SJSA1 (cell line): Measurements from ENCODE around the gene FRMPD2. TPM values are rescaled to one million over a fixed set of nuclear protein-coding genes. Genes with fewer than 3 reads are reported as not detected.

Experiments used
- DNase-seq, 2 experiments: peaks; one replicate each; pipeline ENCODE4 v3.0.0-alpha.2; 2015 to 2020; ENCODE audit warnings: low spot score in 2 of 2, low read depth in 1 of 2
- H3K27ac ChIP-seq: fragments of 250-450 bp; sonication (Bioruptor Pico); 2 replicates; pipeline ENCODE4 v1.5.1; 2020; ENCODE audit warnings: mild to moderate bottlenecking, moderate library complexity
- H3K27me3 ChIP-seq: fragments of 250-450 bp; sonication (Bioruptor Pico); replicated peaks from 2 replicates; pipeline ENCODE4 v1.5.1; 2020; ENCODE audit warnings: mild to moderate bottlenecking, moderate library complexity
- H3K36me3 ChIP-seq: fragments of 250-450 bp; sonication (Bioruptor Pico); 2 replicates; pipeline ENCODE4 v1.5.1; 2020; ENCODE audit warnings: mild to moderate bottlenecking
- H3K4me1 ChIP-seq: fragments of 250-450 bp; sonication (Bioruptor Pico); replicated peaks from 2 replicates; pipeline ENCODE4 v1.6.1; 2021; ENCODE audit warnings: mild to moderate bottlenecking
- H3K4me3 ChIP-seq: fragments of 250-450 bp; sonication (Bioruptor Pico); 2 replicates; pipeline ENCODE4 v1.5.1; 2020; ENCODE audit warnings: mild to moderate bottlenecking
- H3K9me3 ChIP-seq: fragments of 250-450 bp; sonication (Bioruptor Pico); replicated peaks from 2 replicates; pipeline ENCODE4 v1.5.1; 2020; ENCODE audit warnings: mild to moderate bottlenecking
- total RNA-seq: library from RNA; depleted of rRNA; stranded (reverse); fragments of >200 nt; shearing (Covaris generic); gene quantifications from 2 replicates; pipeline ENCODE4 v1.2.3, GENCODE V29; 2014

FRMPD2 gene
- total RNA-seq, 1 experiment from 2014 or later, result 0.03 TPM

DNA sequence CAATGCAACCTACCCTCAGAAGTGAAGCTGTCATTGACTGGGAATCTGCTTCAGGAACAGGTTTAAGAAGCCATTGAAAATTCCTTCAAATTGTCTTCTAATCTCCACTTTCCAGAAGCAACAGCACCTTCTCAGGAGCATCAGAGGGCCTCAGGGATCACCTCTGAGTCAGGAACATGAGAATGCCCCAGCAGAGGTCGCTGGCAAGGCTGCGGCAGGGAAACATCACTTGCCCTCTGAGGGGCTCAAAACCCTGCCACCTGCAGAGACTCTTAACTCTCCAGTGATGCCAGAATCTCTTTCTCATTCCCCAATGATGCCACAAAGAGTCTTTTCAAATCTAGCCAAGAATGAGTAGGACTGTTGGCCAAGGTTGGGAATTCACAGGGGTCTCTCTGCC, 26.1 kb upstream of the FRMPD2 start:
- no peaks in the 10 kb centered on the region for H3K9me3 ChIP-seq
- DNase-seq, result no peak
- no peak overlapping the region for H3K4me3 ChIP-seq

DNA sequence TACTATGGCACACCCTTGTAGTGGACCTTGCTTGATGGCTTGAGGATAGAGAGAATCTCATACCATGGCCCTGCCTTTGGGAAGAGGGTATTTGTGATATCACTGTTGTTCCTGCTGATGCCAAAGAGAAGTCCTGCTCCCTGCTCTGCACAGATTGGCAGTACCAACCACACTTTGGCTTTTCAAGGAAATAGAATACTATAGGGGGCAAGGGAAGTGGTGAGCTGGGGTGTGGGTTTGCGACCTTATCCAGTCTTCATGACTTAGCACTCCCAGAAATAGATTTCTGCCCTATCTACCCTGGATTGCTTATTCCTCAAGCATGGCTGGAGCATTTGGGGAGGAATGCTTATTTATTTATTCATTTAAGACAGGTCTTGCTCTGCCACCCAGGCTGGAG, 25.2 kb upstream of the FRMPD2 start:
- Histone ChIP-seq H3K27me3 (no peaks in the 10 kb centered on the region), H3K4me1 (no peaks in the 10 kb centered on the region), H3K27ac (no peak overlapping the region), H3K9me3 (no peaks in the 10 kb centered on the region), H3K36me3 (no peaks in the 10 kb centered on the region), H3K4me3 (no peak overlapping the region)
- DNase-seq, result no peak

More for the DNA sequence above, 26.1 kb upstream of the FRMPD2 start:
- Histone ChIP-seq H3K27me3 (no peaks in the 10 kb centered on the region), H3K27ac (no peak overlapping the region), H3K4me1 (no peaks in the 10 kb centered on the region), H3K36me3 (no peaks in the 10 kb centered on the region)

GRCh38 chr10:48299066-48299465, 24.6 kb upstream of the FRMPD2 start:
- Histone ChIP-seq H3K4me1 (no peaks in the 10 kb centered on the region), H3K27me3 (no peaks in the 10 kb centered on the region), H3K36me3 (no peaks in the 10 kb centered on the region), H3K9me3 (no peaks in the 10 kb centered on the region), H3K4me3 (no peak overlapping the region), H3K27ac (no peak overlapping the region)
- no peak for DNase-seq

GRCh38 chr10:48296576-48297098, 22.1 kb upstream of the FRMPD2 start:
- Histone ChIP-seq H3K36me3 (no peaks in the 10 kb centered on the region), H3K27ac (no peak overlapping the region), H3K9me3 (no peaks in the 10 kb centered on the region), H3K4me3 (no peak overlapping the region), H3K4me1 (no peaks in the 10 kb centered on the region), H3K27me3 (no peaks in the 10 kb centered on the region)
- DNase-seq, result no peak

- DNase-seq, result no peak
- H3K9me3 ChIP-seq, result no peaks in the 10 kb centered on the region
- no peaks in the 10 kb centered on the region for H3K27me3 ChIP-seq
- H3K4me1 ChIP-seq, result 0 out of 2 replicates have a peak, but pooled peaks cover 4% of the 10 kb centered on the region
- H3K27ac ChIP-seq, result no peak overlapping the region
- no peak overlapping the region for H3K4me3 ChIP-seq
- H3K36me3 ChIP-seq, result no peaks in the 10 kb centered on the region
Observed at GRCh38 chr10:48294431-48294830, 19.9 kb upstream of the FRMPD2 start.

DNA sequence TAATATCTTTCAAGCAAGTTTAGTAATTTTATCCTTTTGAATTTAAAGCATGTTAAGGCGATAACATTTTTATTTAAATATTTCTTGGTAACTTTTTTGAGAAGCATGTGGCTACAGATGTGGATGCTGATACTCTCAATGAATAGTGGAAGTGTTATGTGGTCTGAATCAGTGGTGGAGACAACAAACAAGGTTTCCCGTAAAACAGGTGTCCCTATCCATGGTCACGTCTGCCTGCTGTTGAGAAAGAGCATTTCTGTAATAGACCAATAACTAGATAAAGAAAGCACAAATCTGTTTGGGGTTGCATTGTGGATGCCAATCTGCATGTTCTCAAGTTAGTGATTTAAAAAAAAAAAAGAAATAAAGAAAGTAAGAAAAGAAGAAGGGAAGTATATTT, 18.1 kb upstream of the FRMPD2 start:
- H3K27me3 ChIP-seq, result no peaks in the 10 kb centered on the region
- no peak for DNase-seq
- 0 out of 2 replicates have a peak, but pooled peaks cover 5% of the 10 kb centered on the region for H3K4me1 ChIP-seq
- H3K27ac ChIP-seq, result no peak overlapping the region
- H3K36me3 ChIP-seq, result no peaks in the 10 kb centered on the region
- no peaks in the 10 kb centered on the region for H3K9me3 ChIP-seq
- no peak overlapping the region for H3K4me3 ChIP-seq

DNA sequence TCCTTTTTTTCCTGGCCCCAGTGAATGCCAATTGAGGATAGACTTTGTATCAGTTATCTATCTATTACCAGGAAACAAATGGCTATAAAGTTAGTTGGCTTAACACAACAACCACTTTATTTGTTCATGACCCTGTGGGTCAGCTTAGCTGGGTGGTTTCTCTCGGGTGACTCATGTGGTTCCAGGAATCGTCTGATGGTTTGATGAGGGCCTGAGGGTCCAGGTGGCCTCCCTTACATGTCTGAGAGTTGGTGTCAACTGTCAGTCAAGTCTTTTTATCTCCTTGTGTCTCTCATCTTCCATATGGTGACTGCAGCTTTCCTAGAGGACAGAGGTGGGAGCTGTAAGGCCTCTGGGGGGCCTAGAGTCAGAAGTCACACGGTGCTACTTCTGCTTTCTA, 16.7 kb upstream of the FRMPD2 start:
- Histone ChIP-seq H3K27me3 (no peaks in the 10 kb centered on the region), H3K9me3 (no peaks in the 10 kb centered on the region), H3K4me1 (0 out of 2 replicates have a peak, but pooled peaks cover 5% of the 10 kb centered on the region), H3K27ac (no peak overlapping the region), H3K36me3 (no peaks in the 10 kb centered on the region), H3K4me3 (no peak overlapping the region)
- DNase-seq, result no peak

DNA sequence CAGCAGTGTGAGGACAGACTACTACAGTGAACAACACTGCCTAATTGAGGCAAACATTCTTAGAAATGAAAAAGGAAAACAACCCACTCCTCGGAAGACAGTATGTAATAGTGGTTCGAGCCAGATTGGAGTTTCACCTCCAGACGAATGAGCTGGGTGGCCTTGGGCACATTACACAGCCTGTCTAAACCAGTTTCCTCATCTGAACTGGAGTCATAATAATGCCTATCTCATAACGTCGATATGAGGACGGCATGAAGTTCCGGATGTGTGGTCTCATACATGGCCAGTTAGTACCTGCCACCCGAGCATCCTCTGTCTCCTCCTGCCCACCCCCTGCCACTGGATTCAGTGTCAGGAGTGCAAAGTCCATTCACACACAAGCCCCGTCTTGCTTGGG, 15.8 kb upstream of the FRMPD2 start:
- no peak overlapping the region for H3K27ac ChIP-seq
- no peaks in the 10 kb centered on the region for H3K27me3 ChIP-seq
- no peak overlapping the region for H3K4me3 ChIP-seq
- DNase-seq, result no peak
- H3K36me3 ChIP-seq, result no peaks in the 10 kb centered on the region
- H3K4me1 ChIP-seq, result 0 out of 2 replicates have a peak, but pooled peaks cover 5% of the 10 kb centered on the region
- no peaks in the 10 kb centered on the region for H3K9me3 ChIP-seq

GRCh38 chr10:48289501-48290238, 15.2 kb upstream of the FRMPD2 start:
- H3K36me3 ChIP-seq, result no peaks in the 10 kb centered on the region
- H3K4me1 ChIP-seq, result 0 out of 2 replicates have a peak, but pooled peaks cover 5% of the 10 kb centered on the region
- no peak overlapping the region for H3K4me3 ChIP-seq
- no peaks in the 10 kb centered on the region for H3K9me3 ChIP-seq
- H3K27me3 ChIP-seq, result no peaks in the 10 kb centered on the region
- no peak overlapping the region for H3K27ac ChIP-seq
- DNase-seq, result peak in 1 of 2 experiments; percentile 54

DNA sequence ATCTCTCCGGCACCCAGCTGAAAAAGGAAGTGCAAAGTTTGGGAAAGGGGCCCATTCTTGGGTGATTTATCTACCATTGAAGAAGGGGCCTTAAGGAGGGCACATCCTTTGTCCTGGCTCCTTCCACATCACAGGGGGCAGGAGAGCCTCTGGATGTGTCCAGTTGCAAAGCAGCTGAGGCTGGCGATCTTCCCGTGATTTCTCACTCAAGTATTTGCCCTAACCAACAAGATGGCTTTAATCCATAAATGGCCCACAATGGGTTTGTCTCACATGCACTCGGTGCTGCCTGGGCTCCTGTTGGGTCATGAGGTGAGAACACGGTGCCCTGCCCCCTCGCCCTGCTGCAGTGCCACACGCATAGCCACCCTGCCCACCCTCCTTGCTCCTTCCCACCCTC, 14.2 kb upstream of the FRMPD2 start:
- Histone ChIP-seq H3K27me3 (no peaks in the 10 kb centered on the region), H3K4me1 (0 out of 2 replicates have a peak, but pooled peaks cover 5% of the 10 kb centered on the region), H3K36me3 (no peaks in the 10 kb centered on the region), H3K27ac (no peak overlapping the region), H3K9me3 (0 out of 2 replicates have a peak, but pooled peaks cover 4% of the 10 kb centered on the region), H3K4me3 (no peak overlapping the region)
- no peak for DNase-seq

- H3K4me3 ChIP-seq, result no peak overlapping the region
- H3K4me1 ChIP-seq, result 0 out of 2 replicates have a peak, but pooled peaks cover 5% of the 10 kb centered on the region
- no peaks in the 10 kb centered on the region for H3K27me3 ChIP-seq
- H3K27ac ChIP-seq, result no peak overlapping the region
- H3K36me3 ChIP-seq, result no peaks in the 10 kb centered on the region
- DNase-seq, result no peak
- 0 out of 2 replicates have a peak, but pooled peaks cover 4% of the 10 kb centered on the region for H3K9me3 ChIP-seq
Observed at GRCh38 chr10:48287417-48288391, 13.2 kb upstream of the FRMPD2 start.

- no peak overlapping the region for H3K4me3 ChIP-seq
- H3K9me3 ChIP-seq, result peaks cover 10% of the 10 kb centered on the region
- H3K36me3 ChIP-seq, result no peaks in the 10 kb centered on the region
- H3K4me1 ChIP-seq, result 0 out of 2 replicates have a peak, but pooled peaks cover 5% of the 10 kb centered on the region
- no peak overlapping the region for H3K27ac ChIP-seq
- DNase-seq, result no peak
- no peaks in the 10 kb centered on the region for H3K27me3 ChIP-seq
Observed at GRCh38 chr10:48286356-48286755, 11.9 kb upstream of the FRMPD2 start.

DNA sequence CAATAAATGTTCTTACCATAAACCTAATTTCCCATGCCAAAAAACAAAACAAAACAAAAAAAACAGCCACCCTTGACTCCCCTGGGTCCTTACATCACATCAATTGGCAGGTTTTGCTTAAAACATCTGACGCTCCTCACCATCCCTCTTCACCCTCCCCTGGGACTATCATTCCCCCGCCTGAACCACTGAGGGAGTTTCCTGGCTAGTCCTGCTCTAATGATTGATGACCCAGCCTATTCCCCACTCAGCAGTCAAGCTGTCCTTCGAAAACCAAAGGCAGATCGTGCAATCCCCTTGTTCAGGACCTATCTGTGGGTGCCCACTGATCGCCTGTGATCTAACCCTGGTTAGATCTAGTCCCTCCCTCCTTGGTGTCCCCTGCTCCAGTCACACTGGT, 11.2 kb upstream of the FRMPD2 start:
- Histone ChIP-seq H3K4me1 (0 out of 2 replicates have a peak, but pooled peaks cover 5% of the 10 kb centered on the region), H3K27me3 (no peaks in the 10 kb centered on the region), H3K36me3 (no peaks in the 10 kb centered on the region), H3K4me3 (no peak overlapping the region), H3K27ac (no peak overlapping the region), H3K9me3 (peaks cover 10% of the 10 kb centered on the region)
- DNase-seq, result no peak
